ENCODE measurements around the gene ARHGAP12.

The ARHGAP12 gene

DNA sequence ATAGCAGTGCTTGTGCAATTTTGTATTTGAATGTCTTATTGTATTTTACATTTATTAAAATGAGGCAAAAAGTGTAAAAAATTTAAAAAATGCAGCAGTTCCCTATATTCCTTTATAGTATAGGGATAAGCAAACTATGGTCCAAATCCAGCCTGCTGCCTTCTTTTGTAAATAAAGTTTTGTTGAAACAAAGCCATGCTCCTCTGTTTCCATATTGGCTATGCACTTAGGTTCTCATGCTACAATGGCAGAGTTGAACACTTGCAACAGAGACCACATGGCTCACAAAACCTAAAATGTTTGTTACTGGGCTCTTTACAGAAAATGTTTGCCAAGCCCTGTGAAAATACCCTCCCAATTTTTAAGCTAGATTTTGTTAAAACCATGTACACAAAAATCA is 50.1 kb downstream of the ARHGAP12 start:
- no peak for DNase-seq (ENCODE audit: low spot score)

DNA sequence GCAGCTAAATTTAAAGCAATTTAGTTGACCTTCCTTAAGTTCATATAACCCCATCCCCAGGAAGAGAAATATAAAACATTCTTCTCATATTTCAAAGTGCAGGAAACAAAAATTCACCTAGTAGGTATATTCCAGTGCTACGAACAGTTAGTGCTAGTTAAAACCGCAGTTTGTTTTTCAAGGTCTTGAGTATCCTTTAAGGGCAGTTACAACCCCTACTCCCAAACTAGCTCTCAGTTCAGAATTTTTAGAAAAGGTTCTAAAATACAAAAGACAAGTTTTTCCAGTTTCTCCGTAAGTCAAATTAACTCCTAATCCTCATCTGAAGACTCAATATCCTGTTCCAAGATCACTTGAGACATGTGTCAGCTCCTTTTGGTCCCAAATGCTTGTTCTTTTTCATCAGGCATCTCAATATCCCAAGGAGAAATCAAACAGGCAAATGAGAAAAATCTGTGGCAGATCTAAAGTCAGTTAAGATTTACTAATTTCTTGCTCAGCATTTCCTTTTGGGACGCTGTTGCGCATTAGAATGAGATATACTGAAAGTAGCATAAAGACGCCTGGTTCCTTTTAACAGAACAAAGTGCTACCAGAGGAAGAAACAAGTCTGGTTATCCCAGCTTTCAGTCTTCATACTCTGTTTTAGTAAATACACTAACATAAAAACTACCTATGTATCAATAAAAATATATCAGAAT is 51.8 kb downstream of the ARHGAP12 start:
- no peak for DNase-seq (ENCODE audit: low spot score)

DNA sequence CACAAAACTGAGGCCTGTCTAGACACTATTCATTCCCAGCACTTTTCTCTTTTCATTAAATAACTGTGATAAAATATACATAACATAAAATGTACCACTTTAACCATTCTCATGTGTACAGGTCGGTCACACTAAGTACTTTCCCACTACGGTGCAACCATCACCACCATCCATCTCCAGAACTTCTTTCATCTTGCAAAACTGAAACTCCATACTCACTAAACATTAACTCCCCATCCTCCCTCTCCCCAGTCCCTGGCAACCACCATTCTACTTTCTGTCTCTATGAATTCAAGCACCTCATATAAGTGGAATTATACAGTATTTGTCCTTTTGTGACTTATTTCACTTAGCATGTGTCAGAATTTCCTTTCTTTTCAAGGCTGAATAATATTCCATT is 53.0 kb downstream of the ARHGAP12 start:
- no peak for DNase-seq (ENCODE audit: low spot score)

DNA sequence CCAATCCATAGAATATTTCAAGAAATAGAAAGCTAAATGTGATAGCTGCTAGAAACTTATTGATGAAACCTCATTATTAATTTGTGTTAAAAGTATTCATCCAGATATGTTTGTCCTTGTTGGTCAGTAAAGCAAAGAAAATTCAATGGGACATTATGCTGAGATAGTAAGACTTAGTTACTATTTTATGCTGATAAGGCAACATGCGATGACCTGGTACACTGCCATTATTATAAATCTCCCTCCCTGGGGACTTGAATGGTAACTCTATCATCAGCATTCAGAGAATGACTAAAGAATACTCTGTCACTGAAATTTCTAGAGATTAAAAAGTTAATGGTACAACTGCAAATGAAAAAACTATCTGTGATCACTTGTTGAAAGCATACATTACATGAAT is 54.9 kb downstream of the ARHGAP12 start:
- DNase-seq (ENCODE audit: low spot score): no peak

DNA sequence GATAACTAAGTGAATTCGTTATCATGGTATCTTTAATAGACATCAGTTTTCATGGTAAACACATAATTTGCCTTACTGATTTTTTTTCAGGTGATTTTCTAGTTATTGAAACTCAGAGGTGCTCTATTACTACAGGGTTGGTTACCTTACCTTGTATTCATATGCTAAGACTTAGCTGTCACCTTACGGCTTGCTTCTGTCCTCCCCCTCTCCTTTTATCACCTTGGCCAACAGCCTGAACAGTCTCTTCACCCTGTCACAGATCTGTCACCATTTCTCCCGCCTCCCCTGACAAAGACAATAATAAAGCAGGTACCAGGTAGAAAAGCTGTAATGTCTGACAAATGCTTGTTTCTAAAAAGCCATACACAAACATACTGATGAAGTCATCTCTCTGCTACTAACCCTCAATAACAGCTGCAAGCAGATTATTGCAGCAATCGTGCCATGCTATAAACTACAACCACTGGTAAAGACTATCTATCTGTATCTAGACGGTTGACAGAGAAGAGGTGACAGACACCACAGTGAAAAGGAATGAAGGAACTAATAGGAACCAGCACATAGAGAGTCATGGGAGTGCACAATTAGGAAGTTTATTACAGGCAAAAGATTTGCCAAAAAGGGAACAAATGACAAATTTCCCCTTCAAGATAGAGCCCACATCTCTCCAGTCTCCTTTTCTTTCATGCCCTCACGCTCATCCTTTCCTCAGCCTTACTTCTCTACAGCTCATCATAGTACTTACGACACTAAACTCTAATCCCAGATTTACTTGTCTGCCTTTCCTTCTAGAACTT is 57.2 kb downstream of the ARHGAP12 start:
- DNase-seq (ENCODE audit: low spot score): no peak

DNA sequence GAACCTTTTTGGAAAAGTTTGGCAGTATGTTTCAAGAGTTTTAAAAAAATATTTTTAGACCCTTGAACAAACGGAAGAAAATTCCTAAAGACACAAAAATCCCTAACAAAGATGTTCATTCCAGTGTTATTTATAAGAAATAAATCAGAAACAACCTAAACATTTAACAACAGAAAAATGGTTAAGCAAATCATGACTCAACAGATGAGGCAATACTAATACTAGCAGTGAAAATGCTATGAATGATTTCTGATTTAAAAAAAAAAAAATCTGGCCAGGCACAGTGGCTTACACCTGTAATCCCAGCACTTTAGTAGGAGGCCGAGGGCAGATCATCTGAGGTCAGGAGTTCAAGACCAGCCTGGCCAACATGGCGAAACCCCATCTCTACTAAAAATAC is 61.0 kb downstream of the ARHGAP12 start:
- DNase-seq (ENCODE audit: low spot score): no peak

DNA sequence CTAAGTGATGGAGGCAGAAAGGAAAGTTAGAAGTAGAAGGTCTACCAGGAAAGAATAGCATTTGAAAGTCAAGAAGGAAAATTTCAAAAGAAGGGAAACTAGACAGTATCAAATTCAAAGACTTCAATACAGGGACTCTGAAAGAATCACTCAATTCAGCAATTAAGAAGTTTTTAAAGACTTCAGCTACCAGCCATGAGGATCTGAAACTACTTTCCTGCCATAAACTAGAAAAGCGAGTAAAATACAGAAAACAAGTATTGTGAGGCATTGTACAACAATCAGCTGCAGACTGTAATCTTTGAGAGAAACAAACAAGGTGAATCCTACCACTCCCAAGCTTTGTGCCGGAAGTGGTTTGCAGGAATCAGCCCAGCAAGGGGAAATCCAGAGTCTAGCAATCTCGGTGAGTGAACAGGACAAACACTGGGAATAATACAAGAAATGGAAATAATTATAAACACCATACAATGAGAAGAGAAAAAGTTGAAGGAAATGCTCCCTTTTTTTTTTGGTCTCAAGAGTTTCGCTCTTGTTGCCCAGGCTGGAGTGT is 62.4 kb downstream of the ARHGAP12 start:
- no peak for DNase-seq (ENCODE audit: low spot score)

DNA sequence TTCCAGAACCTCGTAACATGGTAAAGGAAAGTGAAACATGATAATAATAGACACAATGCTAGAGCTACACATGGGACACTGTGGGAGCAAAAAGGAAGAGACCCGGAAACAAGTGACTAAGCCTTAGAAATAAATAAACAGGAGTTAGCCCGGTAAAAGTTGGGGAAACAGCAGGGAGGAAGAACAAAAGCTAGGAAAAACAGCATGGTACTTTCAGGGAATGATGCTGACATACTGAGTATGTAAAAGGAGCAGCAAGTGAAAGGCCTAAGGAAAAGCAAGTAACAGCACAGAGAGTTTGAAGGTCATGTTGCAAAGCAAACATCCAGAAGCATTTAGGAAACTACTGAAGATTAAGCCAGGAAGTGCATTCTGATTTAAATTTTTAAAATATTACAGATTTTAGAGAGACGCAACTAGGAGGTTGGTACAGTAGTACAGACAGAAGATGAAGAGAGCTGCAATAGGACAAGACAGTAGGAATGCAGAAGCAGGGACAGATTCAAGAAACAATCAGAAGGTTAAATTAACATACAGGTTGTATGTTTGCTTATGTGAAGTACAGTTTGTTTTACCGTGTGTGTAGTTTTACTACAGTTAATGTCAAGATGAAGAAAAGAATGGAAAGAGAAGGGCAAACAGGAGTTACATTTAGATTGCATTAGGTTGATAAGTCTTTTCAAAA is 63.7 kb downstream of the ARHGAP12 start:
- DNase-seq (ENCODE audit: low spot score): no peak

DNA sequence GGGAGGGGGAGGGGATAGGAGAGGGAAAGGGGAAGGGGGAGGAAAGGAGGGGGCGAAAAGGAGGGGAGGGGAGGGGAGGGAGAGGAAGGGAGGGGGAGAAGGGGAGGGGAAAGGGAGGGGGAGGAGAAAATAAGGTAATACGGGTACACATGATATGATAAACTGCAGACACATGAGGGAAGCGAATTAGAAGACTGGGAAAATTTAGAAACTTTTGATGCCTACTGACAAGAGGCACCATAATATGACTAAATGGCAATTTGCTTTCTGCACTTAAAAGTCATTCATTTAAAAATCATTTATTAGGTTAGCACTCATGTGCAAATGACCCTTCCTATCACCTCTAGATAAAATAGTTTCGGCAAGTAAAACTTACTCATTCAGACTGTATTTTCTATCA is 73.6 kb downstream of the ARHGAP12 start:
- DNase-seq (ENCODE audit: low spot score): no peak

DNA sequence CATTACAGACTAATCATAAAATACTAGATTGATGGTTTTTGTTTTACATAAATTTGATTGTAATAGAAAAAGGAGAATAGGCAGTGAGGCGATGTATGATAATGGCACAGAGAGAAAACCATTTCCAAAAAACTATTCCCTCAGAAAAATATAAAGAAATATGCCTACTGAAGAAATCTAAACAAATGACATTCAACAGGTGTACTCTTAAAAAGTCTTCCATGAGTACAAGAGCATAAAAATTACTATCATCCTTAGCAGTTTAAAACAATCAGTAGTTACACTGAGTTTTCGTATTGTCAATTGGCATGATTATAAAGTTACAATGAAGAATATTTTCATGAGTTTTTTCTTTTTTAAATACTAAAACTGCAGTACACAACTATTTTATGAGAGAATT is 75.0 kb downstream of the ARHGAP12 start:
- no peak for DNase-seq (ENCODE audit: low spot score)

DNA sequence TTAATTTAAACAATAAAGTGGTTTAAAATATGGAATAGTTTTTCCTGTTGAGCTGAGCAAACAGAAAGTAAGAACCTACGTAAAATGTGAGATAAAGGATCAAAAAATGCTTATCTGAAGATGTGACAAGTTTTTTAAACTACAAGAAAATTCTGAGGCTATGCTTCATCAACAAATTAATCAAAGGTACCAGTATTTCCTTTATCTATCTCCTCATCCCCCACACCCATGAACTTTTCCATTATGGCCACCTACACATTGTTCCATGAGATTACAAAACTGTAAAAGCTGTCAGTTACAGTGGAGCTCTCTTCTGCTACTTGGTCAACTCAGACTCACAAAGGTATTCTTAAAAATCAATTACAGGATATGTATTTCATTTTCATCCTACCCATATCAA is 77.4 kb downstream of the ARHGAP12 start:
- no peak for DNase-seq (ENCODE audit: low spot score)

DNA sequence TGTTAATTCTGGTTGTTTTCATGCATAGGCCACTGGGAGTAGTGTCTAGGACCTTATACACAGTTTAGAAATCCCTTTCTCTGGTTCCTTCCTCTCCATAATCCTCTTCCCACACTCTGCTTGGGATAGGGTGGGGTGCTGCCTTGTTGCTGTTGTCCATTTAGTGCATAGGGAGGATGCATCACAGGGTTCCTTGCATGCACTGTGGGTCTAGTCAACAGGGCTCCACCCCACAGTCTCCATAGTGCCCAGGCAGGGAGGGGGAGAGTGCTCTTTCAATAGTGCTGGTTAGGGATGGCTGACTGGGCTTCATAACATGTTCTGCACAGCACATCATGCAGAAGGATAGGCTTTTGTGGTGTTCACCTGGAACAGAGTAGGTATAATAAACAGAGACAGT is 81.1 kb downstream of the ARHGAP12 start:
- DNase-seq (ENCODE audit: low spot score): no peak

DNA sequence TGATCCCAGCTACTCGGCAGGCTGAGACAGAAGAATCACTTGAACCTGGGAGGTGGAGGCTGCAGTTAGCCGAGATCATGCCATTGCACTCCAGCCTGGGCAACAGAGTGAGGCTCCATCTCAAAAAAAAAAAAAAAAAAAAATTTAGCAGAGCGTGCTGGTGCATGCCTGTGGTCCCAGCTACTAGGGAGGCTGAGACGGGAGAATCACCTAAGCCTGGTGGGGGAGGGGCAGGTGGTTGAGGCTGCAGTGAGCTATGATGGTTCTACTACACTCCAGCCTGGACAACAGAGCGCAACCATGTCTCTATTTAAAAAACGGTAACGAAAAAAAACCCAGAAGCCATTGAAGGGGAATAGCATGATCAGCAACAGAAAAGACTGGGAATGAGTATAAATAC is 89.9 kb downstream of the ARHGAP12 start:
- no peak for DNase-seq (ENCODE audit: low spot score)

DNA sequence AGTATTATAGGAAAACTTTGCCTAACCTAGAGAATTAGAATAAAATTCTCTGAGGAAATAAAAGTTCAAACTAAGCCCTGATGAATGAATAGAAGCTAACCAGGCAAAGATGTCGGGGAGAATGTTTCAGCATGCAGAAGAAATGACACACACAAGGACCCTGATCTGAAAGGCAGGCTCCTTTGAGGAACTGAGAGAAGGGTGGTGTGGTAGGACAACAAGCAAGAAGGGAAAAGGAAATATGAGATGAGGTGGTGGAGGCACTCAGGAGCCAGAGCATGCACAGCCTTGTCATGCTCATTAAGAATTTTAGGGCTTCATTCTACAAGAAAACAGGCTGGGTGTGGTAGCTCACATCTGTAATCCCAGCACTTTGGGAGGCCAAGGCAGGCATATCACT is 90.6 kb downstream of the ARHGAP12 start:
- no peak for DNase-seq (ENCODE audit: low spot score)

DNA sequence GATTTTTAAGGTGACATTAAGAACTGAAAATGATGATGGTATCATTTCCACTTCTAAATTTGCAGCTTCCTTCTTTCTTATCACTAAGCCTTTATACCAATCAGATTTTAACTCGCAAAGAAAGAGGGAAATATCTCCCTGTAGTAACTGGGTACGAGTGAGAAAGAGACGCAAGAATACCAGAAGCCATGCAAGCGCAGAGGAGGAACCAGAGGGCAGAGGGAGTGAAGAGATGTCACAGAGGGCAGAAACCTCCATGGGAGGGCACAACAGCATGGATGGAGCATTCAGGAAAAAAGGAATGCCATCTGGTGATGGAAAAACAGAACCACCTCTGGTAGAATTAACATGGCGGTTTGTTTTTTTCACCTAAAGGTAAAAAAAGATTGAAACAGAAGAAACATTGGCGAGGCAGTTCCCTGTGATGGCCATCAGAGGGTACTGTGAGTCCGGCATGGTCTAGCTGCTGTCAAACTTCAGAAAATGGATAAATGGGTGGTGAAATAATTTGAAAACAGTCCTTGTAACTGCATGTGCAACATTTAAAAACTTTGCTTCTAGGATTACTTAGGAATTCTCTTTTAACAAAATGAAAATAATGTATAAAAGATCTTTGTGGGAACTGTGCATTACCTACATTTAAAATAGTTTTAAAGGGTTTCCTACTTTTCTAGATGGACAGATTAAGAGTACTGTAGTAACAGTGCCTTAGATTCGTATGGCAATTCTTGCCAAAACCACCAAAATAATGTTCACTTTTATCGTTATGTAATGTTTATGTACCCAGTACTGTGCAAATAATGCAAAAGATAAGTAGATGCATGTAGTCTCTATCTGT is 91.8 kb downstream of the ARHGAP12 start:
- no peak for DNase-seq (ENCODE audit: low spot score)

DNA sequence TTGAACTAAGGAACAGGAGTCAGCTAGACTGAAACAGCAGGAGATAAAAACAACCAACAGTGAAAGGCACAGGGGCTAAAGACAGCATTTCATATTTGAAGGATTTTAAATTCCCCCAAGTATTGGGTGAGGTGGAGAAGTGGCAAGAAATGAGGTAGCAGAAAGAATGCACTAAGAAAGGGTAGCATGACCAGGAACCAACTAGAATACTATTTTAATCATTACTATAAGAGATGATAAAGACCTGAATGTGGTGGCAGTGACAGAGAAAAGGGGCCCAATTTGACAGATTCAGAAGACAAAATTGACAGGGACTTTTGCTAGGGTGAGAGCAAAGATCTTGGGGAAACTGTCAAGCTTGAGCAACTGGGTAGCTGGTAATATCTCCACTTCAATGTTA is 94.9 kb downstream of the ARHGAP12 start:
- DNase-seq (ENCODE audit: low spot score): no peak

DNA sequence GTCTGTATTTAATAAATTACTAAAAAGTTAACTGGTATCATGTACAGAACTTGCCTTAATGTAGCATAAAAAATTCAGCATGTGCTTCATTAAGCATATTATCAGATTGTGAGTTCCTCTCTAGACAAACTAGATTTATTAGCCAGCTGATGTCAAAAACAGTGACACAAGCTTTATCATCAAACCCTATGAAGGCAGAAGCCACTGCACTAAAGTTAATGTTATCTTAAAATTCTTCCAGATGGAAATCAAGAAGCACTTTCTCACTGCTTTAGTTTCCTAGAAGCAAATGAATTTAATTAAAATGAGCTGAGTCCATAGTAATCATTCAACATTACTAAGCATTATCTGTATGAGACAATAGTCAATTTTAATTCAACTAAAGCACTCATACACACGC is 96.4 kb downstream of the ARHGAP12 start:
- DNase-seq (ENCODE audit: low spot score): no peak

DNA sequence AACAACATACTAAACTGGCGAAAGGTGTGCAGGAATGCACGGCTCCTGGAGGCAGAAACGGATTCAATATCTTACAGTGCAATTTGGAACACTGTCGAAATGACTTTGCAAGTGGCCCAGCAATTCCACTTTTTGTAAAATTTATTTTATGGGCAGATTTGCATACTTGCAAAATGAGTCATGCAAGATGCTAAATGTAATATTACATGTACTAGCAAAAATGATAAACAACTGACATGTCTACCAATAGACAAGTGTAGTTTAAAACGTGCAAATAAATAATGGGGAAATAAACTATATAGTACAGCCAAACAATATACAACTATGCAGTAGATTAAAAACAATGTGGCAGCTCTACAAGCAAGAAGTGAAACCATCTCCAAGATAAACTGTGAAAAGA is 97.7 kb downstream of the ARHGAP12 start:
- no peak for DNase-seq (ENCODE audit: low spot score)

DNA sequence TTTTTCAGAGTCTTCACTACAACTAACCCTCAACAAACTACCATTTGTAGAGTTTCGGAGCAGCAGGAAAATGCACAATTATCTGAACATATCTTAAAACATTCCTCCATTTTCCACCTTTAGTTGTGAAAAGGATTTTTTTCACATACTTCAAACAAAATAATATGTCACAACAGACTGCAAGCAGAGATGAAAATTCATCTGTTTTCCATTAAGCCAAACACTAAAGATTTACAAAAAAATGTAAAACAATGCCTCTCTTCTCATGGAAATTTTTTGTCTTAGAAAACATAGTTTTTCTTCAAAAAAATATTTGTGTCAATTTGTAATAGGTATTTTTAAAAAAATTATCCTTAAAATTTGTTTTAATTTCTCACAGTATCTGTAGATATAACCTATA is 98.9 kb downstream of the ARHGAP12 start:
- no peak for DNase-seq (ENCODE audit: low spot score)

DNA sequence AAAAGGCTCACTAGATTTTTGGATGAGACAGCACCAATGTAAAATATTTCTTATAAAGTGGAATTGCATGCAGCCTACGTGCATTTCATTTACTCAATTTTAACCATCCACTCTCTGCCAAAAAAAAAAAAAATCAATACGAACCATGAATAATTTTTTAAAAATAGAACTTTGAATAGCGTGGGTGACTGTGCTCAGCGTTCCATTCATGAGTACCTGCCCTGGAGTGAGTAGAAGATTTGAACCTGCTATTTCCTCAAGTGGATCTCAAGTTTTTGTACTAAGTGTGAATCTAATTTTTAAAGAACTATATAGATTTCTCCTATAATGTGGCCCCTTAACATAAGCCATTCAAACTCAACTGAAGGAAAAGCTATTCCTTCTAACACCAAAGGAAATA is 105.3 kb downstream of the ARHGAP12 start:
- DNase-seq (ENCODE audit: low spot score): no peak

DNA sequence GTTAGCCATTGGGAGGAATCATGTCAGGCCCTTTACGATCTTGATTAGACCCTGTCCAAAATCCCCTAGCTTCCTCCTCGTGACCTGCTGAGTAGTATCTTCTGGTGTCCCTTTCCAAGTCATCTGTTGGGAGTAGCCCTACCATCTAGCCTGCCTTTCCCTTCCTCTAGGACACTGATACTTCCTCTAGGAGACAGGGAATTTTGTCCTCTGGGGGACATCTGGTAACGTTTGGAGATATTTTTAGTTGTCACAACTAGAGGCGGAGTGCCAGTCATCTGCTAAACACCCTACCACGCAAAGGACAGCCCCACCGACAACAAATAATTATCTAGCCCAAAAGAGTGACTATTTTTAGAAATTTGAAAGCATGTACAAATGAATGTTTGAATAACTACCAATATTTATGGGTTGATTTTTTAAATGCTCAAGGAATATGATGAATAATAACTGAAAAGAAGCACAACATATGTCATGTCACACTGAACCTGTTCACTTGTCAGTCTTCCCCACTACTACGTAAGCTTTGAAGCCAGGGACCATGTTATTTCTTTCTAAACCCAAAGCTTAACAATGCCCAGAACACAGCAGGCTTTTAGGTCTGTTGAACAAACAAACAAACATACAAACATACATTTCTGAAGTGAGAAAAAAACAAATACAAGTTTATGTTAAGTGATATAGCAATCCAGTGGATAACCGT is 105.9 kb downstream of the ARHGAP12 start:
- no peak for DNase-seq (ENCODE audit: low spot score)
